Measurements from ENCODE around the gene TSPEAR.

Gene TSPEAR

GRCh38 chr21:44722731-44723130 lies 11.4 kb upstream of the TSPEAR start:
- Histone ChIP-seq H3K4me3 (no peak overlapping the region), H3K27ac (no peak overlapping the region)
- no peak for DNase-seq (ENCODE audit: low spot score)
- TF ChIP-seq CTCF (IDR thresholded peaks at IDR 0.05): no peak

- TF ChIP-seq CTCF (IDR thresholded peaks at IDR 0.05): no peak
- Histone ChIP-seq H3K27ac (no peak overlapping the region), H3K4me3 (no peak overlapping the region)
- DNase-seq (ENCODE audit: low spot score): no peak
Observed at GRCh38 chr21:44720170-44720569, 8.8 kb upstream of the TSPEAR start.

DNA sequence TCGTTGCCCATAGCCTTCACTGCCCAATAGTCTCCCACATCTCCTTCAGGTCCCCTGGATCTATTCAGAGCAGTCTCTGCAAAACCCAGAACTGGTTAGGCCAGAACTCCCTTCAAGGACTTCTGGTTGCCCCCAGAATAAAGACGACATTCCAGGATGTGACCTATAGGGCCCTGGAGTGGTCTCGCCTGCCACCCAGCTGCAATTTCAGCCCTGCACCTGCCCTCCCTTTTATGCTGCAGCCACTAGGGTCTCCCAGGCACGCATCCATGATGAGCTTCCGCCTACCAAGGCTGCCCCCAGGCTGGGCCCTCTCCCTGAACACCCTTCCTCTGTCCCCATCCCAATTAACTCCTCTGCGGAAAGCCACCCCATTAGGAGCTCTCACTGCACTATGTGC lies 7.2 kb upstream of the TSPEAR start:
- TF ChIP-seq CTCF (IDR thresholded peaks at IDR 0.05): no peak
- no peak for DNase-seq (ENCODE audit: low spot score)
- Histone ChIP-seq H3K27ac (no peak overlapping the region), H3K4me3 (no peak overlapping the region)

DNA sequence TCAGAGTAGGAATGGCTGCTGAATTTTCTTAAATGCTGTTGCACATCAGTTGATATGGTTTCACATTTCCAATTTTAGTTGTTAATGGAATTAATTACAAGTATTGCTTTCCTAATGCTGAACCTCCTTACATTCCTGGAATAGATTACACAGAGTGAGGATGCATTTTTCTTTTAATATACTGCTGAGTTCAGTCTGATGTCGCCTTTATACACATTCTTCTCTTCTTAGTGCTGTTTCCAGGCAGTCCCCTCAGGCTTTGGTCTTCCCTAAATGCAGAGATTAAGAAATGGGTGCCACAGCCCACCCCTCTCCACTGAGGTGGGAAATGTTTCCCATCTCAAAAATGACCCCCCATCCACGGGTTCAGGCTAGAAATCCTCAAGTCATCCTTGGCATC lies 6.7 kb upstream of the TSPEAR start:
- Histone ChIP-seq H3K4me3 (no peak overlapping the region), H3K27ac (no peak overlapping the region)
- TF ChIP-seq CTCF (IDR thresholded peaks at IDR 0.05): no peak
- no peak for DNase-seq (ENCODE audit: low spot score)

GRCh38 chr21:44716984-44717383 lies 5.6 kb upstream of the TSPEAR start:
- Histone ChIP-seq H3K4me3 (no peak overlapping the region), H3K27ac (no peak overlapping the region)
- DNase-seq (ENCODE audit: low spot score): no peak
- TF ChIP-seq CTCF (IDR thresholded peaks at IDR 0.05): no peak

- Histone ChIP-seq H3K4me3 (no peak overlapping the region), H3K27ac (no peak overlapping the region)
- peak; percentile 8 for DNase-seq (ENCODE audit: low spot score)
- no peak for TF ChIP-seq CTCF (IDR thresholded peaks at IDR 0.05)
Observed at GRCh38 chr21:44714905-44715304, 3.5 kb upstream of the TSPEAR start.

- no peak for TF ChIP-seq CTCF (IDR thresholded peaks at IDR 0.05)
- peak; percentile 8 for DNase-seq (ENCODE audit: low spot score)
- H3K27ac ChIP-seq: no peak overlapping the region
- no peak overlapping the region for H3K4me3 ChIP-seq
Observed at GRCh38 chr21:44713846-44714245, 2.5 kb upstream of the TSPEAR start.
